AG10803 (cell line): ENCODE data around the gene SLC39A10.

ENCODE experiments used
- DNase-seq: peaks from one replicate; pipeline ENCODE4 v3.0.0; 2010; ENCODE audit warnings: low read depth
- H3K4me3 ChIP-seq: 2 replicates; pipeline ENCODE4 v1.5.1; 2011; ENCODE audit warnings: mild to moderate bottlenecking, low read length, control low read depth
- CTCF ChIP-seq: conservative IDR thresholded peaks from 2 replicates; pipeline ENCODE4 v1.5.1; 2011; ENCODE audit warnings: mild to moderate bottlenecking, low read length, control low read depth, inconsistent platforms

Gene SLC39A10

GRCh38 chr2:195656161-195656858 is 716 bp upstream of the SLC39A10 start:
- DNase-seq = no peak
- TF ChIP-seq CTCF = no peak
- peak overlapping the region; percentile 79 for H3K4me3 ChIP-seq

GRCh38 chr2:195657634-195658540 is 861 bp downstream of the SLC39A10 start:
- no peak for TF ChIP-seq CTCF
- DNase-seq = peak; percentile 83
- H3K4me3 ChIP-seq = peak overlapping the region; percentile 79

GRCh38 chr2:195658541-195658890 is 1.5 kb downstream of the SLC39A10 start:
- peak; percentile 70 for DNase-seq
- H3K4me3 ChIP-seq = peak overlapping the region; percentile 79
- TF ChIP-seq CTCF = no peak

- peak overlapping the region; percentile 79 for H3K4me3 ChIP-seq
- no peak for TF ChIP-seq CTCF
- DNase-seq = no peak
Measured at GRCh38 chr2:195659114-195659513, 2.1 kb downstream of the SLC39A10 start.

- H3K4me3 ChIP-seq = peak overlapping the region; percentile 79
- peak; percentile 71 for DNase-seq
- TF ChIP-seq CTCF = peak; percentile 90
Measured at GRCh38 chr2:195659982-195660890, 3.2 kb downstream of the SLC39A10 start.

- no peak for TF ChIP-seq CTCF
- H3K4me3 ChIP-seq = no peak overlapping the region
- DNase-seq = no peak
Measured at GRCh38 chr2:195662138-195662537, 5.1 kb downstream of the SLC39A10 start.
